HG02571 (cell line): Measurements from ENCODE around the gene PCGF1.

ENCODE experiments used
- ATAC-seq: cut with Tn5 transposase; IDR thresholded peaks from one replicate; pipeline ENCODE4 v1.9.1; 2021; ENCODE audit warnings: mild to moderate bottlenecking, moderate library complexity; ENCODE audit not compliant: unreplicated experiment

The PCGF1 gene

GRCh38 chr2:74515981-74516633 lies 8.6 kb upstream of the PCGF1 start:
- ATAC-seq = no peak

- no peak for ATAC-seq
Measured at GRCh38 chr2:74515271-74515980, 7.9 kb upstream of the PCGF1 start.

- ATAC-seq = no peak
Measured at GRCh38 chr2:74514368-74515270, 7.1 kb upstream of the PCGF1 start, which contains the start of gene TLX2. TSS of gene TLX2 (plus strand) at chr2:74514450. CDS start at chr2:74514807, 357 bp downstream.

- no peak for ATAC-seq
Measured at GRCh38 chr2:74513605-74514367, 6.3 kb upstream of the PCGF1 start.

- no peak for ATAC-seq
Measured at GRCh38 chr2:74512744-74513604, 5.5 kb upstream of the PCGF1 start.

GRCh38 chr2:74511104-74511989 lies 3.9 kb upstream of the PCGF1 start:
- no peak for ATAC-seq

GRCh38 chr2:74510272-74510671 lies 2.8 kb upstream of the PCGF1 start:
- no peak for ATAC-seq

GRCh38 chr2:74507926-74508520 lies 528 bp upstream of the PCGF1 start:
- ATAC-seq = peak; percentile 10

- ATAC-seq = no peak
Measured at GRCh38 chr2:74505448-74506246, 1.8 kb downstream of the PCGF1 start.

- ATAC-seq = no peak
Measured at GRCh38 chr2:74504591-74504990, 2.9 kb downstream of the PCGF1 start.

GRCh38 chr2:74503506-74504475 lies 3.7 kb downstream of the PCGF1 start:
- no peak for ATAC-seq

GRCh38 chr2:74502720-74503505 lies 4.6 kb downstream of the PCGF1 start:
- ATAC-seq = peak; percentile 35

- no peak for ATAC-seq
Measured at GRCh38 chr2:74502147-74502719, 5.3 kb downstream of the PCGF1 start.

GRCh38 chr2:74501335-74502071 lies 6.0 kb downstream of the PCGF1 start:
- no peak for ATAC-seq

GRCh38 chr2:74500578-74500946 lies 6.9 kb downstream of the PCGF1 start:
- no peak for ATAC-seq
